DOHH2 (cell line): ENCODE data around the gene RGS7.

Experiments used
- CTCF ChIP-seq: fragments of 200-600 bp; sonication (generic); IDR thresholded peaks from one replicate; pipeline ENCODE4 v1.5.1; 2014; ENCODE audit warnings: antibody characterized with exemption, mild to moderate bottlenecking, low read depth, low read length; ENCODE audit not compliant: poor library complexity, severe bottlenecking
- EZH2phosphoT487 ChIP-seq: fragments of 200-600 bp; sonication (generic); IDR thresholded peaks from 2 replicates; pipeline ENCODE4 v1.6.1; 2017; ENCODE audit warnings: borderline replicate concordance, mild to moderate bottlenecking, antibody characterized with exemption, low read length, moderate library complexity, mixed read lengths

DNA sequence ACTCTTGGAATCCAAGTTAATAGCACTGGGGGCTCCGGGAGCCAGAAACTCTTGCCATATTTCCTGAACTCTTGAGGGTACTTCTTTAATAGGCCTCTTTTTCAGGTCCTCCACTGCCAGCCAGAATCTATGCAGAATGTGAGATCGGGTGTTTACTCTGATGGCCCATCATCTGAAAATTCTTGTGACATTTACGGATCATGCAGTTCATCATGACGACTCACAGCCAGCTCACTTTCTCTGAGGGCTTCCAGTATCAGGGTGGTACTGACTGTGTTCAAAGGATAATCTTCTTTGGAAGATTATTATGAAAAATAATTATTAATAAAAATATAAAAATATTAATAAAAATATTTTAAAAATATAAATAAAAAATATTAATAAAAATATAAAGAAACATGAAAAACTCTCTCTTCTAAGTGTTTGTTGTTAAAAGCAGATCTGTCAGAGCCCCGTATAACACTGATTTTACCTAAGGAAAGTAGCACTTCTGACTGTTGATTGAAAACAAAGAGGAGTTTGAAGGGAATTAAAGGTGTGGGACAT lies 550.7 kb downstream of the RGS7 start:
- TF ChIP-seq EZH2phosphoT487 (no peak), CTCF (no peak)
